ENCODE results near the gene LBP. TPM values are rescaled to one million over a fixed set of nuclear protein-coding genes. Genes with fewer than 3 reads are reported as not detected.
"Not testable (repeated sequence)": the region's sequence is repeated elsewhere in the genome, so short reads cannot be mapped to it uniquely, and the experiment has no call there.

Gene LBP
- total RNA-seq, 1 donor from 2014 or later = not detected

GRCh38 chr20:38377838-38378237 is 31.6 kb downstream of the LBP start:
- DNase-seq; H3K27ac Mint-ChIP-seq; H3K4me1 Mint-ChIP-seq; H3K9me3 Mint-ChIP-seq; intact Hi-C loops (cut with micrococcal nuclease); H3K36me3 Mint-ChIP-seq (ENCODE audit: low read depth); H3K4me3 Mint-ChIP-seq; H3K27me3 Mint-ChIP-seq: not testable (repeated sequence)

GRCh38 chr20:38383147-38383546 is 36.9 kb downstream of the LBP start:
- Mint-ChIP-seq H3K27ac (no peak overlapping the region), H3K36me3 (ENCODE audit: low read depth) (no peaks in the 10 kb centered on the region), H3K27me3 (peaks cover 7% of the 10 kb centered on the region), H3K9me3 (no peaks in the 10 kb centered on the region), H3K4me1 (no peaks in the 10 kb centered on the region), H3K4me3 (no peak overlapping the region)
- no peak for DNase-seq
- intact Hi-C loops (cut with micrococcal nuclease) = no loop called here

GRCh38 chr20:38386004-38386403 is 39.7 kb downstream of the LBP start:
- Mint-ChIP-seq H3K9me3 (no peaks in the 10 kb centered on the region), H3K27me3 (peaks cover 7% of the 10 kb centered on the region), H3K27ac (no peak overlapping the region), H3K4me1 (no peaks in the 10 kb centered on the region), H3K4me3 (no peak overlapping the region), H3K36me3 (ENCODE audit: low read depth) (no peaks in the 10 kb centered on the region)
- intact Hi-C loops (cut with micrococcal nuclease) = no loop called here
- no peak for DNase-seq

- H3K27ac Mint-ChIP-seq = no peak overlapping the region
- H3K9me3 Mint-ChIP-seq = no peaks in the 10 kb centered on the region
- peaks cover 7% of the 10 kb centered on the region for H3K27me3 Mint-ChIP-seq
- intact Hi-C loops (cut with micrococcal nuclease) = no loop called here
- DNase-seq = no peak
- no peaks in the 10 kb centered on the region for H3K4me1 Mint-ChIP-seq
- H3K4me3 Mint-ChIP-seq = no peak overlapping the region
- H3K36me3 Mint-ChIP-seq (ENCODE audit: low read depth) = no peaks in the 10 kb centered on the region
These were observed 40.6 kb downstream of the LBP start for GRCh38 chr20:38386851-38387250.

- Mint-ChIP-seq H3K27ac (no peak overlapping the region), H3K9me3 (no peaks in the 10 kb centered on the region)
These were observed 41.7 kb downstream of the LBP start for GRCh38 chr20:38387953-38388352.

GRCh38 chr20:38392356-38392755 is 46.1 kb downstream of the LBP start:
- intact Hi-C loops (cut with micrococcal nuclease) = no loop called here
- H3K36me3 Mint-ChIP-seq (ENCODE audit: low read depth) = no peaks in the 10 kb centered on the region
- no peak overlapping the region for H3K27ac Mint-ChIP-seq
- H3K27me3 Mint-ChIP-seq = peaks cover 3% of the 10 kb centered on the region
- no peaks in the 10 kb centered on the region for H3K4me1 Mint-ChIP-seq
- H3K9me3 Mint-ChIP-seq = no peaks in the 10 kb centered on the region
- no peak overlapping the region for H3K4me3 Mint-ChIP-seq
- no peak for DNase-seq

More at GRCh38 chr20:38387953-38388352, 41.7 kb downstream of the LBP start:
- no peak overlapping the region for H3K4me3 Mint-ChIP-seq
- intact Hi-C loops (cut with micrococcal nuclease) = no loop called here
- H3K4me1 Mint-ChIP-seq = no peaks in the 10 kb centered on the region
- H3K36me3 Mint-ChIP-seq (ENCODE audit: low read depth) = no peaks in the 10 kb centered on the region
- peaks cover 7% of the 10 kb centered on the region for H3K27me3 Mint-ChIP-seq
- no peak for DNase-seq

GRCh38 chr20:38393259-38393658 is 47.0 kb downstream of the LBP start:
- intact Hi-C loops (cut with micrococcal nuclease) = no loop called here

GRCh38 chr20:38395165-38395564 is 48.9 kb downstream of the LBP start:
- intact Hi-C loops (cut with micrococcal nuclease) = no loop called here
- no peak overlapping the region for H3K4me3 Mint-ChIP-seq

More at GRCh38 chr20:38393259-38393658, 47.0 kb downstream of the LBP start:
- H3K27me3 Mint-ChIP-seq = peaks cover 5% of the 10 kb centered on the region
- no peak for DNase-seq
- H3K4me1 Mint-ChIP-seq = no peaks in the 10 kb centered on the region
- H3K27ac Mint-ChIP-seq = no peak overlapping the region
- no peaks in the 10 kb centered on the region for H3K9me3 Mint-ChIP-seq
- no peak overlapping the region for H3K4me3 Mint-ChIP-seq
- no peaks in the 10 kb centered on the region for H3K36me3 Mint-ChIP-seq (ENCODE audit: low read depth)

GRCh38 chr20:38395751-38396395 is 49.6 kb downstream of the LBP start:
- intact Hi-C loops (cut with micrococcal nuclease); H3K36me3 Mint-ChIP-seq (ENCODE audit: low read depth); DNase-seq; H3K27me3 Mint-ChIP-seq; H3K27ac Mint-ChIP-seq; H3K9me3 Mint-ChIP-seq; H3K4me1 Mint-ChIP-seq; H3K4me3 Mint-ChIP-seq: not testable (repeated sequence)

More at GRCh38 chr20:38395165-38395564, 48.9 kb downstream of the LBP start:
- no peaks in the 10 kb centered on the region for H3K36me3 Mint-ChIP-seq (ENCODE audit: low read depth)
- no peaks in the 10 kb centered on the region for H3K9me3 Mint-ChIP-seq
- no peak for DNase-seq
- H3K4me1 Mint-ChIP-seq = no peaks in the 10 kb centered on the region
- peaks cover 7% of the 10 kb centered on the region for H3K27me3 Mint-ChIP-seq
- no peak overlapping the region for H3K27ac Mint-ChIP-seq

GRCh38 chr20:38402089-38402488 is 55.8 kb downstream of the LBP start:
- peaks cover 6% of the 10 kb centered on the region for H3K27me3 Mint-ChIP-seq
- H3K36me3 Mint-ChIP-seq (ENCODE audit: low read depth) = peaks cover 9% of the 10 kb centered on the region
- no peaks in the 10 kb centered on the region for H3K4me1 Mint-ChIP-seq
- H3K27ac Mint-ChIP-seq = no peak overlapping the region
- H3K4me3 Mint-ChIP-seq = no peak overlapping the region
- no peak for DNase-seq
- intact Hi-C loops (cut with micrococcal nuclease) = no loop called here
- H3K9me3 Mint-ChIP-seq = no peaks in the 10 kb centered on the region

- Mint-ChIP-seq H3K27me3 (peaks cover 2% of the 10 kb centered on the region), H3K4me3 (no peak overlapping the region), H3K27ac (no peak overlapping the region), H3K4me1 (no peaks in the 10 kb centered on the region), H3K36me3 (ENCODE audit: low read depth) (peaks cover 11% of the 10 kb centered on the region), H3K9me3 (no peaks in the 10 kb centered on the region)
- DNase-seq = no peak
- intact Hi-C loops (cut with micrococcal nuclease) = no loop called here
These were observed 56.5 kb downstream of the LBP start for GRCh38 chr20:38402816-38403215.

GRCh38 chr20:38404016-38404415 is 57.7 kb downstream of the LBP start:
- H3K4me3 Mint-ChIP-seq = no peak overlapping the region
- no peaks in the 10 kb centered on the region for H3K4me1 Mint-ChIP-seq
- H3K9me3 Mint-ChIP-seq = no peaks in the 10 kb centered on the region
- DNase-seq = no peak
- intact Hi-C loops (cut with micrococcal nuclease) = no loop called here
- peaks cover 15% of the 10 kb centered on the region for H3K36me3 Mint-ChIP-seq (ENCODE audit: low read depth)
- no peak overlapping the region for H3K27ac Mint-ChIP-seq
- H3K27me3 Mint-ChIP-seq = no peaks in the 10 kb centered on the region

GRCh38 chr20:38405132-38405531 is 58.9 kb downstream of the LBP start:
- DNase-seq = no peak
- H3K27me3 Mint-ChIP-seq = no peaks in the 10 kb centered on the region
- no peaks in the 10 kb centered on the region for H3K9me3 Mint-ChIP-seq
- H3K27ac Mint-ChIP-seq = no peak overlapping the region
- intact Hi-C loops (cut with micrococcal nuclease) = no loop called here
- H3K4me3 Mint-ChIP-seq = no peak overlapping the region
- no peaks in the 10 kb centered on the region for H3K4me1 Mint-ChIP-seq
- peaks cover 15% of the 10 kb centered on the region for H3K36me3 Mint-ChIP-seq (ENCODE audit: low read depth)

- no peak overlapping the region for H3K27ac Mint-ChIP-seq
- no peaks in the 10 kb centered on the region for H3K9me3 Mint-ChIP-seq
- H3K36me3 Mint-ChIP-seq (ENCODE audit: low read depth) = peaks cover 20% of the 10 kb centered on the region
- intact Hi-C loops (cut with micrococcal nuclease) = no loop called here
- no peaks in the 10 kb centered on the region for H3K27me3 Mint-ChIP-seq
- no peak for DNase-seq
- no peaks in the 10 kb centered on the region for H3K4me1 Mint-ChIP-seq
- H3K4me3 Mint-ChIP-seq = no peak overlapping the region
These were observed 60.2 kb downstream of the LBP start for GRCh38 chr20:38406476-38406875.

GRCh38 chr20:38407321-38407720 is 61.0 kb downstream of the LBP start:
- intact Hi-C loops (cut with micrococcal nuclease) = no loop called here
- Mint-ChIP-seq H3K27me3 (no peaks in the 10 kb centered on the region), H3K9me3 (no peaks in the 10 kb centered on the region), H3K4me1 (no peaks in the 10 kb centered on the region), H3K27ac (no peak overlapping the region), H3K4me3 (no peak overlapping the region), H3K36me3 (ENCODE audit: low read depth) (peaks cover 25% of the 10 kb centered on the region)
- no peak for DNase-seq

All from activated CD4-positive, alpha-beta T cell treated with anti-CD3 and anti-CD28 coated beads, Interleukin-2, amount 10 ng/mL, durations not matched to agents 24 days and 14 days (primary cell).